AG04450 (cell line): ENCODE measurements around the gene PCGF1. TPM values are rescaled to one million over a fixed set of nuclear protein-coding genes. Genes with fewer than 3 reads are reported as not detected.

ENCODE experiments used
- CTCF ChIA-PET: fragments of 300-600, 350-600 bp; formaldehyde crosslinking; extraction: SDS; loops from one replicate; lab custom pipeline; 2022; ENCODE audit warnings: antibody characterized with exemption, inconsistent platforms; lab: Charles Lee
- POLR2A ChIA-PET: fragments of 350-600 bp; formaldehyde crosslinking; extraction: SDS; loops from one replicate; lab custom pipeline; 2021; ENCODE audit warnings: antibody characterized with exemption, inconsistent platforms; lab: Yijun Ruan, JAX
- DNase-seq: peaks from one replicate; pipeline ENCODE4 v3.0.0-alpha.2; 2011; ENCODE audit warnings: low read depth, low spot score
- H3K27ac ChIP-seq: one replicate; pipeline ENCODE4 v1.5.1; 2012; ENCODE audit warnings: low read depth, low read length, control low read depth
- H3K27me3 ChIP-seq: one replicate; pipeline ENCODE4 v1.6.0; 2012; ENCODE audit warnings: low read length; ENCODE audit not compliant: control insufficient read depth, insufficient read depth
- H3K4me3 ChIP-seq: 2 replicates; pipeline ENCODE4 v1.5.1; 2011; ENCODE audit warnings: mild to moderate bottlenecking, low read depth, low read length, control low read depth
- H3K9me3 ChIP-seq: 2 replicates; pipeline ENCODE4 v1.5.1; 2012; ENCODE audit warnings: low read length; ENCODE audit not compliant: control insufficient read depth, insufficient read depth
- CTCF ChIP-seq: IDR thresholded peaks from 2 replicates; pipeline ENCODE4 v1.5.1; 2011; ENCODE audit warnings: low read depth, low read length, control low read depth, inconsistent platforms
- polyA plus RNA-seq: library from polyadenylated mRNA; depleted of rRNA; stranded (reverse); fragments of >200 nt; gene quantifications from 2 replicates; pipeline ENCODE4 v1.2.3, GENCODE V29; 2011

Gene PCGF1
- polyA plus RNA-seq, 1 experiment: 20.9 TPM

GRCh38 chr2:74551942-74552913 is 44.7 kb upstream of the PCGF1 start:
- Histone ChIP-seq H3K27ac (no peak overlapping the region), H3K4me3 (peak overlapping the region; percentile 97)

GRCh38 chr2:74551530-74551929 is 44.0 kb upstream of the PCGF1 start:
- ChIA-PET CTCF (no interaction called here), POLR2A (no interaction called here)
- H3K27ac ChIP-seq: no peak overlapping the region
- H3K9me3 ChIP-seq: peaks cover 6% of the 10 kb centered on the region; the same call in 1 of the 2 replicates
- no peak for TF ChIP-seq CTCF
- H3K27me3 ChIP-seq: no peaks in the 10 kb centered on the region
- no peak overlapping the region for H3K4me3 ChIP-seq
- DNase-seq: no peak

More at GRCh38 chr2:74551942-74552913, 44.7 kb upstream of the PCGF1 start:
- DNase-seq: no peak
- TF ChIP-seq CTCF: no peak
- POLR2A ChIA-PET: interaction anchor here (0.6 kb wide), 1 partner anchor 13 kb away, joined by 5 read pairs; no protein-coding TSS in a partner anchor
- H3K9me3 ChIP-seq: peaks cover 6% of the 10 kb centered on the region; the same call in 1 of the 2 replicates
- no peaks in the 10 kb centered on the region for H3K27me3 ChIP-seq
- CTCF ChIA-PET: interaction anchor here (0.6 kb wide), 1 partner anchor 35 kb away, joined by 3 read pairs; no protein-coding TSS in a partner anchor

GRCh38 chr2:74550231-74550630 is 42.7 kb upstream of the PCGF1 start:
- no peak overlapping the region for H3K27ac ChIP-seq
- H3K9me3 ChIP-seq: peaks cover 6% of the 10 kb centered on the region; the same call in 1 of the 2 replicates
- ChIA-PET CTCF (interaction anchor here (1.3 to 1.6 kb wide), 2 partner anchors 36 to 37 kb away, joined by 4 to 7 read pairs; no protein-coding TSS in a partner anchor), POLR2A (no interaction called here)
- no peak for TF ChIP-seq CTCF
- H3K27me3 ChIP-seq: no peaks in the 10 kb centered on the region
- H3K4me3 ChIP-seq: no peak overlapping the region
- no peak for DNase-seq

- POLR2A ChIA-PET: no interaction called here
- Histone ChIP-seq H3K4me3 (peak overlapping the region; percentile 60), H3K27ac (no peak overlapping the region), H3K27me3 (no peaks in the 10 kb centered on the region), H3K9me3 (peaks cover 6% of the 10 kb centered on the region; the same call in 1 of the 2 replicates)
- CTCF ChIA-PET: interaction anchor here (1.3 kb wide), 1 partner anchor 37 kb away, joined by 4 read pairs; no protein-coding TSS in a partner anchor
- no peak for DNase-seq
- no peak for TF ChIP-seq CTCF
Observed at GRCh38 chr2:74548900-74549826, 41.7 kb upstream of the PCGF1 start.
